Activated CD8-positive, alpha-beta memory T cell treated with anti-CD3 and anti-CD28 coated beads, Interleukin-2, amount 50 U/mL, for 24 hours (primary cell): ENCODE results near the gene EDC4.

Experiments
- DNase-seq: peaks from one replicate; pipeline ENCODE4 v3.0.0-alpha.2; 2020; ENCODE audit errors: extremely low read depth

The EDC4 gene

DNA sequence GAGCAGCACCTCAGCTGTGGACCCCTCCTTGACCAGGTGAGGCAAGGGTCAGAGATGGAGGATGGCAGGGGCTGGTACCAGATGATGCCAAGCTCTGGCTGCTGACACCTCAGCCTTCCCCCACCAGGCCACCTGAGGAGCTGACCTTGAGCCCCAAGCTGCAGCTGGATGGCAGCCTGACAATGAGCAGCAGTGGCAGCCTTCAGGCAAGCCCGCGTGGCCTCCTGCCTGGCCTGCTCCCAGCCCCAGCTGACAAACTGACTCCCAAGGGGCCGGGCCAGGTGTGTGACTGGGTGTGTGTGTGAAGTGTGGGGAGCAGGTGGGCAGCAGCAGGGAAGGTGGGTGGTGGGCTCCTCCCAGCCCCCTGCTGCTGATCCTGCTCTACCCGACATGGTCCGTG is 7.1 kb downstream of the EDC4 start:
- no peak for DNase-seq

DNA sequence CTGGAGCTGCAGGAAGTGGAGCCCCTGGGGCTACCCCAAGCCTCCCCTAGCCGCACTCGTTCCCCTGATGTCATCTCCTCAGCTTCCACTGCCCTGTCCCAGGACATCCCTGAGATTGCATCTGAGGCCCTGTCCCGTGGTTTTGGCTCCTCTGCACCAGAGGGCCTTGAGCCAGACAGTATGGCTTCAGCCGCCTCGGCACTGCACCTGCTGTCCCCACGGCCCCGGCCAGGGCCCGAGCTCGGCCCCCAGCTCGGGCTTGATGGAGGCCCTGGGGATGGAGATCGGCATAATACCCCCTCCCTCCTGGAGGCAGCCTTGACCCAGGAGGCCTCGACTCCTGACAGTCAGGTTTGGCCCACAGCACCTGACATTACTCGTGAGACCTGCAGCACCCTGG is 7.7 kb downstream of the EDC4 start:
- no peak for DNase-seq

DNA sequence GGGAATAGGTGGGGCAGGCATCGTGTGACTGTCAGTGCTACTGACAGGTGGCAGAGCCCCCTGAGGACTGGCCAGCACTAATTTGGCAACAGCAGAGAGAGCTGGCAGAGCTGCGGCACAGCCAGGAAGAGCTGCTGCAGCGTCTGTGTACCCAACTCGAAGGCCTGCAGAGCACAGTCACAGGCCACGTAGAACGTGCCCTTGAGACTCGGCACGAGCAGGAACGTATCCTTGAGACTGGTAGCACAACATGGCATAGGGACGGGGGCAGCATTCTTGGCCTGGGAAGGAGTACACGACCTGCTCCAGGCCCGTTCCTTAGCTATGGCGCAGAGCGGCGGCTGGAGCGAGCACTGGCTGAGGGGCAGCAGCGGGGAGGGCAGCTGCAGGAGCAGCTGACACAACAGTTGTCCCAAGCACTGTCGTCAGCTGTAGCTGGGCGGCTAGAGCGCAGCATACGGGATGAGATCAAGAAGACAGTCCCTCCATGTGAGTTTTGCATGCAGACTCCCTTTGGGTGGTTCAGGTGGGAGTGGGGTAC is 8.8 kb downstream of the EDC4 start:
- DNase-seq, result no peak

DNA sequence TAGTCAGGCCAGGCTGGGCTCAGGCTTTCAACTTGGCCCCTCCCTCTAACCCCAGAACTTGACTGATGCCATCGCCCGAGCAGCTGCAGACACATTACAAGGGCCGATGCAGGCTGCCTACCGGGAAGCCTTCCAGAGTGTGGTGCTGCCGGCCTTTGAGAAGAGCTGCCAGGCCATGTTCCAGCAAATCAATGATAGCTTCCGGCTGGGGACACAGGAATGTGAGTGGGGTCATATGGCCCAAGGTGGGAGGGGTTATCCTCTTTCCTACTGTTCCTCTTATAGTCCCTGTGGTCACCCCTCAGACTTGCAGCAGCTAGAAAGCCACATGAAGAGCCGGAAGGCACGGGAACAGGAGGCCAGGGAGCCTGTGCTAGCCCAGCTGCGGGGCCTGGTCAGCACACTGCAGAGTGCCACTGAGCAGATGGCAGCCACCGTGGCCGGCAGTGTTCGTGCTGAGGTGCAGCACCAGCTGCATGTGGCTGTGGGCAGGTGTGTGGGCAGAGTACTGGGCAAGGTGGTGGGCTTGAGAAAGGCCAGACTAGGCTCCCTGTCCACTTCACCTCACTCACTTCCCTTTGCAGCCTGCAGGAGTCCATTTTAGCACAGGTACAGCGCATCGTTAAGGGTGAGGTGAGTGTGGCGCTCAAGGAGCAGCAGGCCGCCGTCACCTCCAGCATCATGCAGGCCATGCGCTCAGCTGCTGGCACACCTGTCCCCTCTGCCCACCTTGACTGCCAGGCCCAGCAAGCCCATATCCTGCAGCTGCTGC is 9.7 kb downstream of the EDC4 start:
- DNase-seq, result no peak

DNA sequence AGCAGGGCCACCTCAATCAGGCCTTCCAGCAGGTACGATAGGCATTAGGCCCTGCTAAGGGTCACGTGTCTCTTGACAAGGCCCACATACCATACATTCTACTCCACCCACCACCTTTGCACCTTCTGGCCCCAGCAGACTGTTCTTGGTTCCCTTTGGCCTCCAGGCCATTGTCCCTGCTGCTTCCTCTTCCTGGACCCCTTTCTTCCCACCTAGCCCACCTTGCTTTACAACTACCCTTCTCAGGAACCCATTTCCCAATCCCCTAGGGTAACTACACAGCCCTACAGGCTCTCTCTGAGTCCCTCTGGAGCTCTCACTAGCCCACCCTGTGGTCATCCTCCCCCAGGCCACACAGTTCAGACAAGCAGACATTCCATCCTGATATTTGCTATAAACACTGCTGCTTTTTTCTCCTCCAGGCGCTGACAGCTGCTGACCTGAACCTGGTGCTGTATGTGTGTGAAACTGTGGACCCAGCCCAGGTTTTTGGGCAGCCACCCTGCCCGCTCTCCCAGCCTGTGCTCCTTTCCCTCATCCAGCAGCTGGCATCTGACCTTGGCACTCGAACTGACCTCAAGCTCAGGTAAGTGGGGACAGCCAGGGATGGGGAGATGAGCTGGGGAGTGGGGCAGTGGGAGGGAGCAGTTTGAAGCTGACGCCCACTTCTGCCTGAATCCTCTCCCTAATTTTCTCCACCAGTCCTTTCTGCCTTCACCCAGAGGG is 10.5 kb downstream of the EDC4 start:
- no peak for DNase-seq

DNA sequence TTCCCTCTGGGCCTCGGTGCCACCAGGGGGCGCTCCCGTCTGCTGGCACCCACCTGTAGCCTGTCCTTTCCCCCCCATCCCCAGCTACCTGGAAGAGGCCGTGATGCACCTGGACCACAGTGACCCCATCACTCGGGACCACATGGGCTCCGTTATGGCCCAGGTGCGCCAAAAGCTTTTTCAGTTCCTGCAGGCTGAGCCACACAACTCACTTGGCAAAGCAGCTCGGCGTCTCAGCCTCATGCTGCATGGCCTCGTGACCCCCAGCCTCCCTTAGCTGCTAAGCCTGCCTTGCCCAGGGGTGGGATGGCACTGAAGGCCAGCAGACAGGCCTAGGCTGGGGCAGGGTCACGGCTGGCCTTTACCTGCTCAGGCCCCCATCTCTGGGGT is 11.0 kb downstream of the EDC4 start:
- peak; percentile 23 for DNase-seq

DNA sequence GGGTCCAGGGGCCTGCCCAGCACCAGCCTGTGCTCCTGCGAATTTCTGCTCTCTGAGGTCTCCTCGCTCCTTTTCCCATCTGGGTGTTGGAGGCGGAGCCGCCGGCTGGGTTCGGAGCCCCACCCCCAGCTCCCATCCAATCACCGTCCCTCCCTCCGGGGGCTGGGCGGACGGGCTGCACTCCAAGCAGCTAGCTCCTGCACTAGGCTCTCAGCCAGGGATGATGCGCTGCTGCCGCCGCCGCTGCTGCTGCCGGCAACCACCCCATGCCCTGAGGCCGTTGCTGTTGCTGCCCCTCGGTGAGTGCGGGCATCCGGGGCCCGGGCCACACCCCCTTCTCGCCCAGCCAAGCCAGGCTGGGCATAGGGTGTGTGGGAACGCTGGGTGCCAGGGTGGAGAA is 11.8 kb downstream of the EDC4 start, which contains the start of gene NRN1L:
Gene NRN1L, plus strand, starts transcription at position 202 of the 400 bp plus-strand sequence. Its CDS starts 19 bp downstream, at position 221.
- no peak for DNase-seq

DNA sequence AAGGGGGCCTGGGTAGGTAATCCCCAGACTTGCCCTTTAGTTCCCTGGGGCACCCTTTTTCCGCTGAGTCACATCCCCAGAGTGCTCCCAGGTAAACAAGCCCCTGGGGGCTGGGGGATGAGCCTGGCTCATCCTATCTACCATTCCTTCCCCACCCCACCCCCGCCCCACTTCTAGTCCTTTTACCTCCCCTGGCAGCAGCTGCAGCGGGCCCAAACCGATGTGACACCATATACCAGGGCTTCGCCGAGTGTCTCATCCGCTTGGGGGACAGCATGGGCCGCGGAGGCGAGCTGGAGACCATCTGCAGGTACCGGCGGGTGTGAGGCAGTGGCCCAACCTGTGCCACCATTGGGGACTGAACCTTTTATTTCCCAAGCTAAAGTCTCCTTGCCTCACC is 12.7 kb downstream of the EDC4 start:
- DNase-seq, result no peak

DNA sequence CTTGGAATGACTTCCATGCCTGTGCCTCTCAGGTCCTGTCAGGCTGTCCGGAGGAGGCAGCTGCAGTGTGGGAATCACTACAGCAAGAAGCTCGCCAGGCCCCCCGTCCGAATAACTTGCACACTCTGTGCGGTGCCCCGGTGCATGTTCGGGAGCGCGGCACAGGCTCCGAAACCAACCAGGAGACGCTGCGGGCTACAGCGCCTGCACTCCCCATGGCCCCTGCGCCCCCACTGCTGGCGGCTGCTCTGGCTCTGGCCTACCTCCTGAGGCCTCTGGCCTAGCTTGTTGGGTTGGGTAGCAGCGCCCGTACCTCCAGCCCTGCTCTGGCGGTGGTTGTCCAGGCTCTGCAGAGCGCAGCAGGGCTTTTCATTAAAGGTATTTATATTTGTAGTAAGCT is 13.1 kb downstream of the EDC4 start:
- no peak for DNase-seq

DNA sequence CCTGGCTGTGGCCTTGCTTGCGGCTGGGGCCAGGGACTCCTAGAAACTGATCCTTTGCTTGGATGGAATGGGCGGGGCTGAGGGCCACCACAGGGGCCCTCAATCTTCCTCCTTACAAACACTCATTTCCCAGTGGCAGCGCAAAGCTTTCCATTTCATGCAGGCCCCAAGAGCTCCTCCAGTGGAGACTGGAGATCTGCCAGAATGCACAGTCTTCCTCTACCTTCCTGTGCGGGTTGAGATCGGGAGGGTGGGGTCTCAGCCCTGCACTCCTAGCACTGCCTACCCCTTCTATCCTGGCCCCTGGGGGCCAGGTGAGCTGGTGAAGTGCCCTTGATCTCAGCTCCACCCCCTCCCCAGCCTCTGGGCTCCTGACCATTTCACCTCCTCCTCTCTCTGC is 13.5 kb downstream of the EDC4 start:
- DNase-seq, result no peak

DNA sequence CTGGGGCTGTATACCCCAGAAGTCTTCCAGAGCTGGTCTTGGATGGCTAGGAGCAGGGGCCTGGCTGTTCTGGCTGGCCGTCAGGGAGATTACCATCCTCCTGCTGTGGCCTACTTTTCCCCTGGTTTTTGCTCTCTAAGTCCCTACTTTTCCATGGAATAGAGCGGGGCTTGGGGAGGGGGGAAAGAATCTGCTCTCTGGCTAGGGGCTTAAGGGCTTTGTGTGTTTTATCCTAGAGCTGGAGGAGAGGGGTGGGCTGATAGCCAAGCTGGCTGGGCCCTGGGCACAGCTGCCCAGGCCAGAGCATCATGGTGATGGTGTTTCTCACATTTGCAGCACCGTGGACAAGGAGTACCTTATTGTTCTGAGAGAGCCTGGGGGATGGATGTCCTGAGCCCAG is 15.5 kb downstream of the EDC4 start:
- DNase-seq, result no peak

DNA sequence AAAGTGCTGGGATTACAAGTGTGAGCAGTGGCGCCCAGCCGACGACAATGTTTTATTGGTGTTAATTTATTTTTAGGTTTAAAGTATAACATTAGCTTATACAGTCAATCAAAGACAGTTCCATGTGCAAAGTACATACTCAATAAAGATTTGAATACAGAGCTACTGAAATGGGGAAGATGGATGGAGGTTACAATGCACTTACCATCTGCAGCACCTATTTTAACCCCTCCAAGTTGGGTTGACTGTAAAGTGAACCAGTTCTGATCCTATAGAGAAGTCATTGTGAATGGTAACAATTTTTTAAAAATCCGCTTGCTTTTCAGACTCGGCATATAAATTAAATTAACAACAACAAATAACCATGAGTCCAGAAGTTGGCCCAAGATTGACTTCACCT is 19.5 kb downstream of the EDC4 start:
- no peak for DNase-seq

DNA sequence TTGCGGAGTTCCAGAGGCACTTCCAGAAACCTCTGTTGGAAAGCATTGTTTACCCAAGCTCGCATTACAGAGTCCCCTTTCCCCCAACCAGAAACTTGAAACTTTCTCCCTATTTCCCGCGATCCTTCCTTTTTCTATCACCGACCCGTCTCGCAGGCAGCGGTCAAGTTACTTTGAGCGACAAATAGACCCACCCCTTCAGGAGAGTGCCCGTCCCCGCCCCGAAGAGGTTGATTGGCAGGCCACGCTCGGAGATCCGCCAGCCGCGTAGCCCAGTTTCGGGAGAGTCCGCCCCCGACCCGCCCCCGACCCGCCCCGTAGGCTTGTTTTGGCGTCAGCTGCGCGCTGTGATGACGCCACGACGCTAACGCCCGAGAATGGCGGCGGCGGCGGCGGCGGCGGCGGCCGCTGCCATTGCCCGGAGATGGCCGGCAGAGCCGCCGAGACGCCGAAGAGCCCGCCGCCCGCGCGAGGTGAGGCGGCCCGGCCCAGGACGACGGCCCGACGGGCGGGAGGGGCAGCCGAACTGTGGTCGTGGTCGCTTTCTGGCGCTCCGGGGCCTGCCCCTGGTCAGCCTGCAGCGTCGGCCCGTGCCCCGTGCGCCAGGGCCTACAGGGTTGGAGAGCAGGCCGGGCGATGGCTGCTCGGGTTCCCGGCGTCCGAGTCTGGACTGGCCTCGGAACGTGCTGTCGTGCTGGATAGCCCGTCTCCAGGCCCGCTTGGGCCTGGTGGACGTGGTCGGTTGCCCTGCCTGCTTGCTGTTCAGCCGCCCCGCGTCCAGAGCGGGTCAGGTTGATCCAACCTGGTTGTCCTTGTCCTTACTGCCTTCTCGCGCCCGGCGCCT is 20.3 kb downstream of the EDC4 start, which contains the start of gene PSKH1:
Gene PSKH1, plus strand, starts transcription at position 356 of the 844 bp plus-strand sequence. CDS start 15,496 bp downstream, outside the sequence.
- DNase-seq, result peak; percentile 87

DNA sequence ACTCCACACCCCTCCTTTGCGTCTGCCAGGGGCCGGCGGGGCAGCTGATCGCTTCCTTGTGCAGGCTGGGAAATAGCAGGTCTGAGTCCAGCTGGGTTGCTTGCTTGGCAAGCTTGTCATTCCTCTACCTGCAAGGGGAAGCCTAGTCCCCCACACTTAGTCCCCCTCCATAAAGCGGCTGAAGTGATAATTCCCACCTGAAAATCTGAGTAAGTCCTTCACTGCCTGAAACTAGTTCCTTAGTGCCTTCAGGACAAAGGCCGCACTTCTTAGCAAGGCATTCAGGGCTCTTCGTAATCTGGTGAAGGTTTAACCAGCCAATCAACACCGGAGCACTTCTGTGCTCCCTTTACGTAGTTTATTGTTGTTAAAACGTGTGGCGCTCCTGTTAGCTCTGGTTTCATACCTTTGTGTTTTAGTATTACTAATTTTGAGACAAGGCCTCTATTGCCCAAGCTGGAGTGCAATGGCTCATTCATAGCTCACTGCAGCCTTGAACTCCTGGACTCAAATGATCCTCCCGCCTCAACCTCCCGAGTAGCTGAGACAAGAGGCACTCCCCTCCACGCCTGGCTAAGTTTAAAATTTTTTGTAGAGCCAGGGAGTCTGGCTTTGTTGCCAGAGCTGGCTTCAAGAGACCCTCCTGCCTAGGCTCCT is 21.0 kb downstream of the EDC4 start:
- no peak for DNase-seq

DNA sequence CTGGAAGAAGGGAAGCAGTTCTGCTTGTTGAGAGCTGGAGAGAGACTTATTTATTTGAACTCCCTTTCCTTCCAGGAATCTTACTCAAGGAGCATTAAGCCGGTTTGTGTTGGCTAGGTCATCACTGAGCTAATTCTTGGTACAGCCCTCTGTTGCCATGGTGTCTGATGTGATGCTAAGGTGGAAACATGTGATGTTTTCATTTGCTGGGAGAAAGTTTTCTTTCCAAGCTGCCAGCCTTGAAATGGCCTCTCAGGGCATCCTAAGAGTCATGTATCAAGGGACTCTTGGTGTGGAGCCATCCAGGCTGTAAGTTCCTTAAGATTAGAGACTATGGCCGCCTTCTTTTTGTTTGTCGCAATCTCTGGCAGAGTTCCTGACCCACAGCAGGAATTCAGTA is 24.4 kb downstream of the EDC4 start:
- no peak for DNase-seq

DNA sequence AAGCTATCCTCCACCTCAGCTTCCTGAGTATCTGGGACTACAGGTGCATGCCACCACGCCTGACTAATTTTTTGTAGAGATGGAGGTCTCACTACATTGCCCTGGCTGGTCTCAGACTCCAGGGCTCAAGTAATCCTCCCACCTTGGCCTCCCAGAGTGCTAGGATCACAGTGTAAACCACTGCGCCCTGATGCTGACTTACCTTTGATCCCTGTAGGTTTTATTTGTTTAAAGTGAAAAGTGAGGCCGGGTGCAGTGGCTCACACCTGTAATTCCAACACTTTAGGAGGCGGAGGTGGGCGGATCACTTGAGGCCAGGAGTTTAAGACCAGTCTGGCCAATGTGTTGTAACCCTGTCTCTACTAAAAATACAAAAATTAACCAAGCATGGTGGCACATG is 28.9 kb downstream of the EDC4 start:
- DNase-seq, result no peak

DNA sequence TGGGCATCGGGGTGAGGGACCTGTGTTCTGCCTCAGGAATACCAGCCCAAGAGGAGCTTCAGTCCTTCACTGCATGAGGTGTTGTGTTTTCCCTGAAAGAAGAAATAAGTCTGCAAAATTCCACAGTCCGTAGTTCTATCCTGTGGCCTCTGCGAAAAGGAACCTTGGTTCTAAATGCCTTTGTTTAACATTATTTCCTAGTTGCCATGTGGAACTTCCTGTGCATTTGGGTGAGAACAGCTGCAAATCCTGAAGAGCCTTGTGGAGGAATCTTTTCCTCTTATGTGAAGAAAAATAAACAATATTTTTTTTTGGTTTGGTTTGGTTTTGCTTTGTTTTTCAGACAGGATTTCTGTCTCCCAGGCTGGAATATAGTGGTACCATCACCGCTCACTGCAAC is 30.0 kb downstream of the EDC4 start:
- DNase-seq, result no peak

DNA sequence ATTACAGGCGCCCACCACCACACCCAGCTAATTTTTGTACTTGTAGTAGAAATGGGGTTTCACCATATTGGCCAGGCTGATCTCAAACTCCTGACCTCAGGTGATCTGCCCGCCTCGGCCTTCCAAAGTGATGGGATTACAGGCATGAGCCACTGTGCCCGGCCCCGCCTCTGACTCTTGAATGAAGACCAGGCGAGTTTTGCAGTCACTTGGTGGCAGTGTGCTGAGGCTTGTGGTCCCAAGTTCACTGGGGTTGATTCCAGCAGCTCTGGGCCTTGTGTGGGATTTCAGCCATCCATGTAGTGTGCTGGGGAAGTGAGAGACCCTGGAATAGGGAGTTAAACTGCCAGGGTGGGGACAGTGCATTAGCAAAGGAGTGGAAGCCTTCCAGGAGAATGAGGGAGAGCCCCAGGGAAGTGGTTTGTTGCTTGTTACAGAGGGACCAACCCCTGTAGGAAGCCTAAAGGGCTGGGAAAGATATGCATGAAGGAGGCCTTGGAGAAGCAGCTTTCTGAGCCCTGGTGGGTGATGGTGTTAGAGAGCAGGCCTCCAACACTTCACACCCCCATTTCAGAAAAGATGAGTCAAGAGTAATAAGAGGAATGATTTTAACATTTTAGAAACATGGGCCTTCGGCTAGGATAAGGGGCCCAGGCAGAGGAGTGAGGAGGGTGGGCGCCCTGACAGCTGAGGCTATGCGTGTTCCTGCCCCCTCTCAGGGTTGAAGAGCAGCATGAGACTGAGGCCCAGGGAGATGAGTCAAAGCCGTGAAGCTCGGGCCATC is 34.7 kb downstream of the EDC4 start:
- no peak for DNase-seq

DNA sequence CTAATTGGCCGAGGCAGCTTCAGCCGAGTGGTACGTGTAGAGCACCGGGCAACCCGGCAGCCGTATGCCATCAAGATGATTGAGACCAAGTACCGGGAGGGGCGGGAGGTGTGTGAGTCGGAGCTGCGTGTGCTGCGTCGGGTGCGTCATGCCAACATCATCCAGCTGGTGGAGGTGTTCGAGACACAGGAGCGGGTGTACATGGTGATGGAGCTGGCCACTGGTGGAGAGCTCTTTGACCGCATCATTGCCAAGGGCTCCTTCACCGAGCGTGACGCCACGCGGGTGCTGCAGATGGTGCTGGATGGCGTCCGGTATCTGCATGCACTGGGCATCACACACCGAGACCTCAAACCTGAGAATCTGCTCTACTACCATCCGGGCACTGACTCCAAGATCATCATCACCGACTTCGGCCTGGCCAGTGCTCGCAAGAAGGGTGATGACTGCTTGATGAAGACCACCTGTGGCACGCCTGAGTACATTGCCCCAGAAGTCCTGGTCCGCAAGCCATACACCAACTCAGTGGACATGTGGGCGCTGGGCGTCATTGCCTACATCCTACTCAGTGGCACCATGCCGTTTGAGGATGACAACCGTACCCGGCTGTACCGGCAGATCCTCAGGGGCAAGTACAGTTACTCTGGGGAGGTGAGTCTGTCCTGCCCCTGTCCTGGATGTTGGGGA is 36.3 kb downstream of the EDC4 start:
- no peak for DNase-seq

DNA sequence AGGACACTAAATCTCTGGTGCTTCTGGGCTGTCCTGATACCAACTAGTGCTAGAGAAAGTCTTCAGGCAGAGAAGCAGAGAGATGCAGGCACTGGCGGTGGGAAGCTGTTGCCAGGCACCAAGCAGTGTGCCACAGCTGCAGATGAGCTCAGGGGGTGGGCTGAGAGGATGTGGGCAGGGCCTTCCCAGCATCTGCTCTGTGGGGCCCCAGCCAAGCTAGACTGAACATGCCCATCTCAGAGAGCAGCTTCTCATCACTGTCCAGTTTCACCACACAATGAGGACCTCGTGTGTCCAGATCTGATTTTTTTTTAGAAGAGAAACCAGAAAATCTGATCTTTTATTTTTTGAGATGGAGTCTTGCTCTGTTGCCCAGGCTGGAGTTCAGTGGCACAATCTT is 37.3 kb downstream of the EDC4 start:
- DNase-seq, result no peak
